Measurements from ENCODE around the gene KLHL24. TPM values are rescaled to one million over a fixed set of nuclear protein-coding genes. Genes with fewer than 3 reads are reported as not detected.

Gene KLHL24
- total and polyA plus RNA-seq, 12 donors = 4.9 to 150 (median 50.6) TPM

DNA sequence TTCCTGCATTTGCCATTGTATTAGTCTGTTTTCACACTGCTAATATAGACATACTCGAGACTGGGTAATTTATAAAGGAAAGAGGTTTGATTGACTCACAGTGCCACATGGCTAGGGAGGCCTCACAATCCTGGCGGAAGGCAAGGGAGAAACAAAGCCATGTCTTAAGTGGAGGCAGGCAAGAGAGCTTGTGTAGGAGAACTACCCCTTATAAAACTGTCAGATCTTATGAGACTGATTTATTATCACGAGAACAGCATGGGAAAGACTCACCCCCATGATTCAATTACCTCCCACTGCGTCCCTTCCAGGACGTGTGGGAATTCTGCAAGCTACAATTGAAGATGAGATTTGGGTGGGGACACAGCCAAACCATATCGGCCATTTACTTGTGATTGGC, 90.0 kb downstream of the KLHL24 start:
- no peaks in the 10 kb centered on the region for H3K9me3 ChIP-seq (replicated peaks in 1 of 3)
- TF ChIP-seq, protein P1, sequence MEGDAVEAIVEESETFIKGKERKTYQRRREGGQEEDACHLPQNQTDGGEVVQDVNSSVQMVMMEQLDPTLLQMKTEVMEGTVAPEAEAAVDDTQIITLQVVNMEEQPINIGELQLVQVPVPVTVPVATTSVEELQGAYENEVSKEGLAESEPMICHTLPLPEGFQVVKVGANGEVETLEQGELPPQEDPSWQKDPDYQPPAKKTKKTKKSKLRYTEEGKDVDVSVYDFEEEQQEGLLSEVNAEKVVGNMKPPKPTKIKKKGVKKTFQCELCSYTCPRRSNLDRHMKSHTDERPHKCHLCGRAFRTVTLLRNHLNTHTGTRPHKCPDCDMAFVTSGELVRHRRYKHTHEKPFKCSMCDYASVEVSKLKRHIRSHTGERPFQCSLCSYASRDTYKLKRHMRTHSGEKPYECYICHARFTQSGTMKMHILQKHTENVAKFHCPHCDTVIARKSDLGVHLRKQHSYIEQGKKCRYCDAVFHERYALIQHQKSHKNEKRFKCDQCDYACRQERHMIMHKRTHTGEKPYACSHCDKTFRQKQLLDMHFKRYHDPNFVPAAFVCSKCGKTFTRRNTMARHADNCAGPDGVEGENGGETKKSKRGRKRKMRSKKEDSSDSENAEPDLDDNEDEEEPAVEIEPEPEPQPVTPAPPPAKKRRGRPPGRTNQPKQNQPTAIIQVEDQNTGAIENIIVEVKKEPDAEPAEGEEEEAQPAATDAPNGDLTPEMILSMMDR (IDR thresholded peaks at IDR 0.05) = no peak
- TF ChIP-seq POLR2A (IDR thresholded peaks at IDR 0.05) = no peak
- H3K4me3 ChIP-seq = no peak overlapping the region
- H3K36me3 ChIP-seq (replicated peaks in 1 of 2) = peaks cover 0 to 82% of the 10 kb centered on the region in 2 donors
- no peaks in the 10 kb centered on the region for H3K27me3 ChIP-seq
- no peak overlapping the region for H3K27ac ChIP-seq
- intact Hi-C loops (cut with DNase I) = no loop called here
- 71 to 94% (median 89%) methylated on average over 5 to 6 of the region's 6 CpGs for WGBS, 4 donors
- H3K4me1 ChIP-seq (replicated peaks in 1 of 2) = no peaks in the 10 kb centered on the region
- no peak for DNase-seq

DNA sequence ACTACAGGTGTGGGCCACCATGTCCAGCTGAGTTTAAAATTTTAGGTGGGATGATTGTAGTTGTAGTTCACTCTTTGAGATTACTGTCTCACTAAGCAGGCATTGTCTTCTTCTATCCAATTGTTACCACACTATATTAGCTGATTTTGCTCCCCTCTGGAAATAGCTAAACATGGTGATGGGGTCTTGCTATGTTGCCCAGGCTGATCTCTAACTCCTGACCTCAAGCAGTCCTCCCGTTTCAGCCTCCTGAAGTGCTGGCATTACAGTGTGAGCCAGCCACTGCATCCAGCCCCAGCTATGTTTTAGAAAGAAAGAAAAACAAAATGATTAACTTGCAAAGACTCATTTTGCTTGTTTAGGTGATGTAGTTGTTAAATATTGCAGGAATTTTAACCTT, 92.8 kb downstream of the KLHL24 start:
- Histone ChIP-seq H3K36me3 (replicated peaks in 1 of 2) (peaks cover 0 to 63% of the 10 kb centered on the region in 2 donors), H3K4me1 (replicated peaks in 1 of 2) (no peaks in the 10 kb centered on the region), H3K27ac (no peak overlapping the region), H3K4me3 (no peak overlapping the region), H3K9me3 (replicated peaks in 1 of 3) (no peaks in the 10 kb centered on the region), H3K27me3 (no peaks in the 10 kb centered on the region)
- intact Hi-C loops (cut with DNase I) = no loop called here
- no peak for TF ChIP-seq POLR2A (IDR thresholded peaks at IDR 0.05)
- TF ChIP-seq, protein P1 (IDR thresholded peaks at IDR 0.05) = no peak
- no peak for DNase-seq
- WGBS, 4 donors = 94 to 100% (median 100%) methylated on average over 1 of the region's 1 CpG

DNA sequence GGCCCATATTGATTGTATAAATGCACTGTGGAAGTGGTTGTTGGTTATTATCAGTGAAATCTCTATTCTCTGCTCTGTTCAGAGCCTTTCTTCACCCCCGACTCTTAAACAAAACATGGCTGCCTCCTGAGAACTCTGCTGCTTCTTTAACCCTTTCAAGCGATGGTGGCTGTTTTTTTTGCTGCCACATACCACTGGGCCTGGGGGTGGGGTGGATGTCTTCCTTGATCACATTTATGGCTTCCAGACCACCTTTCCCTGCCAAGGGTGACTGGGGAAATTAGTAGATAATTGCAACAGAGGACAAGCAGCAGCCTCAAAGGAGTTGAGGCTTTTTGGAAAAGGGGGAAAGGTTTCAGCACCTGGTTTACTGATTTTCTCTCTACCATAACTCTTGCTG, 94.9 kb downstream of the KLHL24 start:
- H3K4me3 ChIP-seq = no peak overlapping the region
- intact Hi-C loops (cut with DNase I) = no loop called here
- peaks cover 0 to 5% of the 10 kb centered on the region in 2 donors for H3K4me1 ChIP-seq (replicated peaks in 1 of 2)
- 84 to 92% (median 88%) methylated on average over 2 of the region's 2 CpGs for WGBS, 4 donors
- TF ChIP-seq POLR2A (IDR thresholded peaks at IDR 0.05) = no peak
- TF ChIP-seq, protein P1 (IDR thresholded peaks at IDR 0.05) = no peak
- DNase-seq = no peak
- H3K9me3 ChIP-seq (replicated peaks in 1 of 3) = no peaks in the 10 kb centered on the region
- no peak overlapping the region for H3K27ac ChIP-seq
- peaks cover 0 to 53% of the 10 kb centered on the region in 2 donors for H3K36me3 ChIP-seq (replicated peaks in 1 of 2)
- no peaks in the 10 kb centered on the region for H3K27me3 ChIP-seq

DNA sequence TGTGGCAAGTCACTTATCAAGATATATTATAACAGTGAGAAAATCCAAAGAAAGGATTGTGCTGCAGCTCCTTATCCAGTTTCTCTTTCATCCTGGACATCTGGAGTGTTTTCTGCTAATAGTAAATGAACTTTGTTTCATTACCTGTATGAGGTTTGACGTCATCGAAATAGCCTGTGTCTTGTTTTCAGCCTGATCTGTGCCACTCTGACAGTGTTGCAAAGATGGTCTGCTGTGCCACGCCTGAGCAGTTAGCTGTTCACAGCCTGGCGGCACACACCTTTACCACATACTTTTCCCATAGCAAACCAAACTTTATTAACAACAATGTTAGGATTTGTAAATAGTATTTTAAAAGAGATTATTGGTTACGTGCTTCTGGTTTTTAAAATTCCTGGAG, 96.2 kb downstream of the KLHL24 start:
- Histone ChIP-seq H3K27ac (no peak overlapping the region), H3K36me3 (replicated peaks in 1 of 2) (peaks cover 0 to 45% of the 10 kb centered on the region in 2 donors), H3K27me3 (no peaks in the 10 kb centered on the region), H3K4me1 (replicated peaks in 1 of 2) (peaks cover 0 to 7% of the 10 kb centered on the region in 2 donors), H3K9me3 (replicated peaks in 1 of 3) (no peaks in the 10 kb centered on the region), H3K4me3 (no peak overlapping the region)
- intact Hi-C loops (cut with DNase I) = no loop called here
- 87 to 95% (median 90%) methylated on average over 5 of the region's 5 CpGs for WGBS, 4 donors
- TF ChIP-seq, protein P1 (IDR thresholded peaks at IDR 0.05) = no peak
- no peak for TF ChIP-seq POLR2A (IDR thresholded peaks at IDR 0.05)
- DNase-seq = no peak
